WTC11 (cell line): ENCODE measurements around the gene LY6G6C. TPM values are rescaled to one million over a fixed set of nuclear protein-coding genes. Genes with fewer than 3 reads are reported as not detected.

Experiments used
- ATAC-seq: fragments of 200-7000 bp; cut with Tn5 transposase; 2 replicates; pipeline ENCODE4 v1.10.0; 2021; ENCODE audit warnings: mild to moderate bottlenecking, moderate library complexity
- CTCF ChIA-PET: fragments of 300-600 bp; sonication (Branson Sonifier 250); formaldehyde crosslinking; loops from one replicate; lab custom pipeline; 2021; ENCODE audit warnings: antibody characterized with exemption; lab: Charles Lee
- POLR2A ChIA-PET: fragments of 350-600 bp; sonication (Branson Sonifier 250); formaldehyde crosslinking; loops from one replicate; lab custom pipeline; 2021; ENCODE audit warnings: antibody characterized with exemption; lab: Charles Lee
- DNase-seq: peaks from one replicate; pipeline ENCODE4 v3.0.0; 2021; ENCODE audit warnings: low spot score
- H3K27ac Mint-ChIP-seq: 2 replicates; pipeline ENCODE4 v1.8.0; 2021; ENCODE audit warnings: mixed read lengths
- H3K27me3 Mint-ChIP-seq: 2 replicates; pipeline ENCODE4 v1.8.0; 2021; ENCODE audit warnings: low read depth, mild to moderate bottlenecking, moderate library complexity, mixed read lengths
- H3K36me3 Mint-ChIP-seq: 2 replicates; pipeline ENCODE4 v1.8.0; 2021; ENCODE audit warnings: mixed read lengths
- H3K4me1 Mint-ChIP-seq: 2 replicates; pipeline ENCODE4 v1.8.0; 2022; ENCODE audit warnings: mixed read lengths
- H3K4me3 Mint-ChIP-seq: 2 replicates; pipeline ENCODE4 v1.8.0; 2021; ENCODE audit warnings: mild to moderate bottlenecking, moderate library complexity, mixed read lengths
- H3K9me3 Mint-ChIP-seq: 2 replicates; pipeline ENCODE4 v1.8.0; 2021; ENCODE audit warnings: mixed read lengths
- AR ChIP-seq: fragments of 250-450 bp; sonication (Bioruptor Pico); IDR thresholded peaks from 2 replicates; pipeline ENCODE4 v1.9.0; 2021; ENCODE audit warnings: mild to moderate bottlenecking
- ATF1 ChIP-seq: sonication (generic); formaldehyde crosslinking; IDR thresholded peaks from 2 replicates; pipeline ENCODE4 v1.8.1; 2023; ENCODE audit warnings: mild to moderate bottlenecking, moderate library complexity, missing genetic modification reagents
- ATF6 ChIP-seq: sonication (generic); formaldehyde crosslinking; IDR thresholded peaks from 2 replicates; pipeline ENCODE4 v1.8.1; 2023; ENCODE audit warnings: mild to moderate bottlenecking, missing genetic modification reagents
- CREB1 ChIP-seq: sonication (generic); formaldehyde crosslinking; IDR thresholded peaks from 2 replicates; pipeline ENCODE4 v1.8.0; 2023; ENCODE audit warnings: mild to moderate bottlenecking, missing genetic modification reagents
- E2F5 ChIP-seq: sonication (generic); formaldehyde crosslinking; IDR thresholded peaks from 2 replicates; pipeline ENCODE4 v1.8.1; 2022; ENCODE audit warnings: mild to moderate bottlenecking, moderate library complexity, missing genetic modification reagents
- FOXK1 ChIP-seq: sonication (generic); formaldehyde crosslinking; IDR thresholded peaks from 2 replicates; pipeline ENCODE4 v1.8.0; 2022; ENCODE audit warnings: mild to moderate bottlenecking, moderate library complexity, missing genetic modification reagents
- GABPB1 ChIP-seq: sonication (generic); formaldehyde crosslinking; IDR thresholded peaks from 2 replicates; pipeline ENCODE4 v1.8.1; 2023; ENCODE audit warnings: mild to moderate bottlenecking, missing genetic modification reagents
- IRF2 ChIP-seq: sonication (generic); formaldehyde crosslinking; IDR thresholded peaks from 2 replicates; pipeline ENCODE4 v1.8.0; 2022; ENCODE audit warnings: low read depth, missing genetic modification reagents, borderline replicate concordance
- NR1H2 ChIP-seq: sonication (generic); formaldehyde crosslinking; IDR thresholded peaks from 2 replicates; pipeline ENCODE4 v1.9.0; 2021; ENCODE audit warnings: mild to moderate bottlenecking, moderate library complexity, missing genetic modification reagents
- OVOL2 ChIP-seq: fragments of 250-450 bp; sonication (Bioruptor Pico); IDR thresholded peaks from 2 replicates; pipeline ENCODE4 v1.9.0; 2021; ENCODE audit warnings: mild to moderate bottlenecking, borderline replicate concordance
- RORB ChIP-seq: fragments of 250-450 bp; sonication (Bioruptor Pico); IDR thresholded peaks from 2 replicates; pipeline ENCODE4 v1.9.0; 2021; ENCODE audit warnings: mild to moderate bottlenecking
- USF1 ChIP-seq: sonication (generic); formaldehyde crosslinking; IDR thresholded peaks from 2 replicates; pipeline ENCODE4 v1.8.0; 2022; ENCODE audit warnings: mild to moderate bottlenecking, missing genetic modification reagents
- ZNF121 ChIP-seq: sonication (generic); formaldehyde crosslinking; IDR thresholded peaks from 2 replicates; pipeline ENCODE4 v1.8.0; 2023; ENCODE audit warnings: missing genetic modification reagents
- ZNF396 ChIP-seq: fragments of 250-450 bp; sonication (Bioruptor Pico); IDR thresholded peaks from 2 replicates; pipeline ENCODE4 v1.8.0; 2021; ENCODE audit warnings: mild to moderate bottlenecking, moderate library complexity, borderline replicate concordance
- ZNF423 ChIP-seq: fragments of 250-450 bp; sonication (Bioruptor Pico); IDR thresholded peaks from 2 replicates; pipeline ENCODE4 v2.1.2; 2022; ENCODE audit warnings: mild to moderate bottlenecking, moderate library complexity
- ZNF512 ChIP-seq: sonication (generic); formaldehyde crosslinking; IDR thresholded peaks from 2 replicates; pipeline ENCODE4 v1.8.1; 2022; ENCODE audit warnings: missing genetic modification reagents, borderline replicate concordance
- total RNA-seq: library from RNA; stranded (reverse); gene quantifications from 3 replicates; pipeline ENCODE4 v1.2.3, GENCODE V29; 2021

Gene LY6G6C
- total RNA-seq, 1 experiment from 2014 or later = 0.35 TPM

- no peak for TF ChIP-seq ATF6
- TF ChIP-seq RORB (CRISPR knock-in tag) = no peak
- no peak for TF ChIP-seq ZNF396
- TF ChIP-seq E2F5 = peak; percentile 100
- TF ChIP-seq OVOL2 = no peak
- TF ChIP-seq IRF2 (CRISPR knock-in tag) = 0 out of 2 replicates have a peak, but pooled peaks have one; percentile 40
- TF ChIP-seq ATF1 (CRISPR knock-in tag) = peak; percentile 27; the same call in 1 of the 2 replicates
- peak; percentile 95 for TF ChIP-seq FOXK1 (CRISPR knock-in tag)
- TF ChIP-seq NR1H2 (CRISPR knock-in tag) = peak; percentile 84
- TF ChIP-seq AR (CRISPR knock-in tag) = no peak
- TF ChIP-seq CREB1 (CRISPR knock-in tag) = peak; percentile 93
- TF ChIP-seq USF1 (CRISPR knock-in tag) = peak; percentile 85
- TF ChIP-seq ZNF121 (CRISPR knock-in tag) = no peak; the same call in 1 of the 2 replicates
- TF ChIP-seq ZNF423 (CRISPR knock-in tag) = no peak
Observed at GRCh38 chr6:31739639-31740396, 18.3 kb upstream of the LY6G6C start, which contains the start of gene MSH5 (continued).

GRCh38 chr6:31737991-31738979 lies 16.7 kb upstream of the LY6G6C start:
- H3K27me3 Mint-ChIP-seq = no peaks in the 10 kb centered on the region; the same call in 1 of the 2 replicates
- no peak for DNase-seq
- H3K4me1 Mint-ChIP-seq = peaks cover 41% of the 10 kb centered on the region
- no peak for ATAC-seq
- peaks cover 19% of the 10 kb centered on the region for H3K36me3 Mint-ChIP-seq
- H3K9me3 Mint-ChIP-seq = no peaks in the 10 kb centered on the region
- peak overlapping the region; percentile 61 for H3K27ac Mint-ChIP-seq
- ChIA-PET POLR2A (interaction anchor here (0.5 to 4.5 kb wide), 6 partner anchors 10 to 1172 kb away, joined by 3 to 32 read pairs (median 6); partner anchors contain the start of genes C6orf47, DDAH2 and HSPA1B), CTCF (interaction anchor here (0.6 to 7.1 kb wide), 26 partner anchors 9 to 187 kb away, joined by 3 to 62 read pairs (median 4); partner anchors contain the start of genes ABHD16A, BAG6, C6orf47 and DDAH2)
- peak overlapping the region; percentile 93; the same call in 1 of the 2 replicates for H3K4me3 Mint-ChIP-seq
- TF ChIP-seq ZNF512 (CRISPR knock-in tag) = no peak
- TF ChIP-seq GABPB1 (CRISPR knock-in tag) = peak; percentile 58; the same call in 1 of the 2 replicates
